ENCODE results near the gene LDB2. TPM values are rescaled to one million over a fixed set of nuclear protein-coding genes. Genes with fewer than 3 reads are reported as not detected.

The LDB2 gene
- total RNA-seq, 2 donors from 2014 or later: not detected

GRCh38 chr4:16695896-16696295, 202.5 kb downstream of the LDB2 start:
- no peaks in the 10 kb centered on the region for H3K9me3 ChIP-seq (ENCODE audit: control insufficient read depth, low read length, poor library complexity, severe bottlenecking)
- Mint-ChIP-seq H3K27ac (no peak overlapping the region), H3K27me3 (no peaks in the 10 kb centered on the region), H3K4me1 (no peaks in the 10 kb centered on the region), H3K36me3 (ENCODE audit: low read depth) (no peaks in the 10 kb centered on the region), H3K4me3 (no peak overlapping the region)
- ATAC-seq (no peak), DNase-seq (no peak)

GRCh38 chr4:16694884-16695276, 203.6 kb downstream of the LDB2 start:
- H3K27ac Mint-ChIP-seq: no peak overlapping the region
- no peaks in the 10 kb centered on the region for H3K4me1 Mint-ChIP-seq
- no peaks in the 10 kb centered on the region for H3K27me3 Mint-ChIP-seq
- ATAC-seq (no peak), DNase-seq (no peak)
- no peaks in the 10 kb centered on the region for H3K36me3 Mint-ChIP-seq (ENCODE audit: low read depth)
- no peaks in the 10 kb centered on the region for H3K9me3 ChIP-seq (ENCODE audit: control insufficient read depth, low read length, poor library complexity, severe bottlenecking)
- no peak overlapping the region for H3K4me3 Mint-ChIP-seq

GRCh38 chr4:16694173-16694883, 204.1 kb downstream of the LDB2 start:
- no peaks in the 10 kb centered on the region for H3K4me1 Mint-ChIP-seq
- no peaks in the 10 kb centered on the region for H3K36me3 Mint-ChIP-seq (ENCODE audit: low read depth)
- no peak overlapping the region for H3K27ac Mint-ChIP-seq
- H3K27me3 Mint-ChIP-seq: no peaks in the 10 kb centered on the region
- H3K4me3 Mint-ChIP-seq: no peak overlapping the region
- no peak for DNase-seq
- H3K9me3 ChIP-seq (ENCODE audit: control insufficient read depth, low read length, poor library complexity, severe bottlenecking): no peaks in the 10 kb centered on the region
- ATAC-seq: no peak

- DNase-seq: no peak
- no peaks in the 10 kb centered on the region for H3K4me1 Mint-ChIP-seq
- ATAC-seq: no peak
- no peak overlapping the region for H3K4me3 Mint-ChIP-seq
- no peaks in the 10 kb centered on the region for H3K27me3 Mint-ChIP-seq
- no peaks in the 10 kb centered on the region for H3K36me3 Mint-ChIP-seq (ENCODE audit: low read depth)
- H3K9me3 ChIP-seq (ENCODE audit: control insufficient read depth, low read length, poor library complexity, severe bottlenecking): no peaks in the 10 kb centered on the region
- no peak overlapping the region for H3K27ac Mint-ChIP-seq
Measured at GRCh38 chr4:16693641-16694040, 204.8 kb downstream of the LDB2 start.

- DNase-seq: no peak
- no peaks in the 10 kb centered on the region for H3K36me3 Mint-ChIP-seq (ENCODE audit: low read depth)
- H3K27ac Mint-ChIP-seq: no peak overlapping the region
- ATAC-seq: no peak
- no peaks in the 10 kb centered on the region for H3K9me3 ChIP-seq (ENCODE audit: control insufficient read depth, low read length, poor library complexity, severe bottlenecking)
- H3K4me3 Mint-ChIP-seq: no peak overlapping the region
- no peaks in the 10 kb centered on the region for H3K27me3 Mint-ChIP-seq
- H3K4me1 Mint-ChIP-seq: no peaks in the 10 kb centered on the region
Measured at GRCh38 chr4:16692961-16693506, 205.4 kb downstream of the LDB2 start.

GRCh38 chr4:16692524-16692923, 205.9 kb downstream of the LDB2 start:
- DNase-seq: no peak
- no peak for ATAC-seq
- no peaks in the 10 kb centered on the region for H3K36me3 Mint-ChIP-seq (ENCODE audit: low read depth)
- no peak overlapping the region for H3K27ac Mint-ChIP-seq
- no peak overlapping the region for H3K4me3 Mint-ChIP-seq
- H3K4me1 Mint-ChIP-seq: no peaks in the 10 kb centered on the region
- no peaks in the 10 kb centered on the region for H3K27me3 Mint-ChIP-seq
- H3K9me3 ChIP-seq (ENCODE audit: control insufficient read depth, low read length, poor library complexity, severe bottlenecking): no peaks in the 10 kb centered on the region

GRCh38 chr4:16692046-16692445, 206.4 kb downstream of the LDB2 start:
- Mint-ChIP-seq H3K4me3 (no peak overlapping the region), H3K4me1 (no peaks in the 10 kb centered on the region), H3K27me3 (no peaks in the 10 kb centered on the region), H3K27ac (no peak overlapping the region), H3K36me3 (ENCODE audit: low read depth) (no peaks in the 10 kb centered on the region)
- no peak for DNase-seq
- no peaks in the 10 kb centered on the region for H3K9me3 ChIP-seq (ENCODE audit: control insufficient read depth, low read length, poor library complexity, severe bottlenecking)
- no peak for ATAC-seq

GRCh38 chr4:16691450-16691849, 207.0 kb downstream of the LDB2 start:
- H3K27me3 Mint-ChIP-seq: no peaks in the 10 kb centered on the region
- H3K9me3 ChIP-seq (ENCODE audit: control insufficient read depth, low read length, poor library complexity, severe bottlenecking): no peaks in the 10 kb centered on the region
- H3K4me1 Mint-ChIP-seq: no peaks in the 10 kb centered on the region
- ATAC-seq (no peak), DNase-seq (no peak)
- H3K36me3 Mint-ChIP-seq (ENCODE audit: low read depth): no peaks in the 10 kb centered on the region
- no peak overlapping the region for H3K27ac Mint-ChIP-seq
- no peak overlapping the region for H3K4me3 Mint-ChIP-seq

GRCh38 chr4:16687845-16688244, 210.6 kb downstream of the LDB2 start:
- DNase-seq (no peak), ATAC-seq (no peak)
- H3K9me3 ChIP-seq (ENCODE audit: control insufficient read depth, low read length, poor library complexity, severe bottlenecking): no peaks in the 10 kb centered on the region
- Mint-ChIP-seq H3K36me3 (ENCODE audit: low read depth) (no peaks in the 10 kb centered on the region), H3K4me1 (no peaks in the 10 kb centered on the region), H3K27me3 (no peaks in the 10 kb centered on the region), H3K4me3 (no peak overlapping the region), H3K27ac (no peak overlapping the region)

- H3K4me1 Mint-ChIP-seq: no peaks in the 10 kb centered on the region
- DNase-seq: no peak
- ATAC-seq: no peak
- no peak overlapping the region for H3K4me3 Mint-ChIP-seq
- no peak overlapping the region for H3K27ac Mint-ChIP-seq
- no peaks in the 10 kb centered on the region for H3K36me3 Mint-ChIP-seq (ENCODE audit: low read depth)
- H3K27me3 Mint-ChIP-seq: peaks cover 4% of the 10 kb centered on the region
- no peaks in the 10 kb centered on the region for H3K9me3 ChIP-seq (ENCODE audit: control insufficient read depth, low read length, poor library complexity, severe bottlenecking)
Measured at GRCh38 chr4:16687011-16687410, 211.4 kb downstream of the LDB2 start.

- H3K9me3 ChIP-seq (ENCODE audit: control insufficient read depth, low read length, poor library complexity, severe bottlenecking): no peaks in the 10 kb centered on the region
- ATAC-seq: no peak
- peaks cover 4% of the 10 kb centered on the region for H3K27me3 Mint-ChIP-seq
- H3K4me1 Mint-ChIP-seq: no peaks in the 10 kb centered on the region
- no peak overlapping the region for H3K4me3 Mint-ChIP-seq
- H3K27ac Mint-ChIP-seq: no peak overlapping the region
- no peak for DNase-seq
- H3K36me3 Mint-ChIP-seq (ENCODE audit: low read depth): no peaks in the 10 kb centered on the region
Measured at GRCh38 chr4:16686195-16686594, 212.2 kb downstream of the LDB2 start.

GRCh38 chr4:16685536-16685935, 212.9 kb downstream of the LDB2 start:
- Mint-ChIP-seq H3K36me3 (ENCODE audit: low read depth) (no peaks in the 10 kb centered on the region), H3K4me3 (no peak overlapping the region), H3K27ac (no peak overlapping the region), H3K27me3 (peaks cover 4% of the 10 kb centered on the region), H3K4me1 (no peaks in the 10 kb centered on the region)
- ATAC-seq (no peak), DNase-seq (no peak)
- no peaks in the 10 kb centered on the region for H3K9me3 ChIP-seq (ENCODE audit: control insufficient read depth, low read length, poor library complexity, severe bottlenecking)

- no peak overlapping the region for H3K4me3 Mint-ChIP-seq
- H3K27me3 Mint-ChIP-seq: peaks cover 4% of the 10 kb centered on the region
- DNase-seq: no peak
- no peak overlapping the region for H3K27ac Mint-ChIP-seq
- no peaks in the 10 kb centered on the region for H3K4me1 Mint-ChIP-seq
- ATAC-seq: no peak
- H3K9me3 ChIP-seq (ENCODE audit: control insufficient read depth, low read length, poor library complexity, severe bottlenecking): no peaks in the 10 kb centered on the region
- no peaks in the 10 kb centered on the region for H3K36me3 Mint-ChIP-seq (ENCODE audit: low read depth)
Measured at GRCh38 chr4:16684935-16685334, 213.5 kb downstream of the LDB2 start.

- no peak for ATAC-seq
- H3K36me3 Mint-ChIP-seq (ENCODE audit: low read depth): no peaks in the 10 kb centered on the region
Measured at GRCh38 chr4:16684097-16684496, 214.3 kb downstream of the LDB2 start.

More at GRCh38 chr4:16684097-16684496, 214.3 kb downstream of the LDB2 start:
- Mint-ChIP-seq H3K4me3 (no peak overlapping the region), H3K4me1 (no peaks in the 10 kb centered on the region), H3K27me3 (peaks cover 4% of the 10 kb centered on the region), H3K27ac (no peak overlapping the region)
- DNase-seq: no peak
- H3K9me3 ChIP-seq (ENCODE audit: control insufficient read depth, low read length, poor library complexity, severe bottlenecking): no peaks in the 10 kb centered on the region

Data from T-helper 17 cell (primary cell).